ENCODE measurements around the gene CACFD1.
"Not testable (repeated sequence)": the region's sequence is repeated elsewhere in the genome, so short reads cannot be mapped to it uniquely, and the experiment has no call there.

The CACFD1 gene

DNA sequence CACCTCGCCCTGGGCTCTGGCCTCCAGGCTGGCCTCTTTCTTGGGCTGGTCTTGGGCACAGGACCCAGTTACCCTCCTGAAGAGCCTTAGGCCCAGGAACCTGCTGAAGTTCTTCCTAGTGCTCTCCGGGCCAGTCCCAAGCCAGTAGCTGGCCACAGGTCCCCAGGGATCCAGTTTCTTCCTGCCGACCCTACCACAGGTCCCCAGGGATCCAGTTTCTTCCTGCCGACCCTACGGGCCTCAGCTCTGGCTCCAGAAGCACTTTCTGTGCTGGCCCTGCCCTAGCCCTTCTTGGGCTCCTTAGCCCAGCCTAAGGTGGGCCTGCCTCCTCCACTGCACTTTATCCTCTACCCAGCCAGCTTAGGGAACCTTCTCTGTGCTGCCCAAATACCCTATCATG is 18.2 kb upstream of the CACFD1 start:
- DNase-seq, result no peak

DNA sequence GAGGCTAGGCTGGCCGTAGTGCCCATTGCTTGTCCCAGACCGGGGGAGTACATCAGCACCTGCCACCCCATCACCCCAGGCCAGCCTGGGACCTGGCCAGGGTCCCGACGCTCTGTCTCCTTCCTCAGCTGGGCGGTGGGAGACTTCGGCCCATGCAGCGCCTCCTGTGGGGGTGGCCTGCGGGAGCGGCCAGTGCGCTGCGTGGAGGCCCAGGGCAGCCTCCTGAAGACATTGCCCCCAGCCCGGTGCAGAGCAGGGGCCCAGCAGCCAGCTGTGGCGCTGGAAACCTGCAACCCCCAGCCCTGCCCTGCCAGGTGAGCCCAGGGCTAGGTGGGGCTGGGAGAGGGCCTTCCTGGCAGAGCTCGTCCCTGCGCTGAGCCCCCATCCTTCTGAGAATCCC is 16.5 kb upstream of the CACFD1 start:
- DNase-seq, result no peak

DNA sequence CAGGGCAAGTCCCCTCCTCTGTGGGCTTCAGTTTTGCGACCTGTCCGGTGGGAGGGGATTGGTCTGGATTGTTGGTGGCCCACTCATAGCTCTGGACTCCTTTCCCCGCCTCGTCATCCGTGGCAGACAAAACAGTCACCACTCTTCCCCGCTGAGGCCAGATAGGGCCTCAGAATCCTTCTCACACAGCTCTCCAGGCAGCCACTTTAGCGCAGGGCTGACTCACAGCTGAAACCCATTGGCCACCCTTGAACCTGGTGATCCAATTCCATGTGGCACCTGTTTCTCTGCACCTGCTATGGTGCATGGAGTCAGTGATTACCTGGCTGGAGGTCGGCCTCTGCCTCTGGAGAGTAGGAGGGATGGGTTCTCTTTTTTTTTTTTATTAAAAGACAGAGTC is 15.8 kb upstream of the CACFD1 start:
- no peak for DNase-seq

DNA sequence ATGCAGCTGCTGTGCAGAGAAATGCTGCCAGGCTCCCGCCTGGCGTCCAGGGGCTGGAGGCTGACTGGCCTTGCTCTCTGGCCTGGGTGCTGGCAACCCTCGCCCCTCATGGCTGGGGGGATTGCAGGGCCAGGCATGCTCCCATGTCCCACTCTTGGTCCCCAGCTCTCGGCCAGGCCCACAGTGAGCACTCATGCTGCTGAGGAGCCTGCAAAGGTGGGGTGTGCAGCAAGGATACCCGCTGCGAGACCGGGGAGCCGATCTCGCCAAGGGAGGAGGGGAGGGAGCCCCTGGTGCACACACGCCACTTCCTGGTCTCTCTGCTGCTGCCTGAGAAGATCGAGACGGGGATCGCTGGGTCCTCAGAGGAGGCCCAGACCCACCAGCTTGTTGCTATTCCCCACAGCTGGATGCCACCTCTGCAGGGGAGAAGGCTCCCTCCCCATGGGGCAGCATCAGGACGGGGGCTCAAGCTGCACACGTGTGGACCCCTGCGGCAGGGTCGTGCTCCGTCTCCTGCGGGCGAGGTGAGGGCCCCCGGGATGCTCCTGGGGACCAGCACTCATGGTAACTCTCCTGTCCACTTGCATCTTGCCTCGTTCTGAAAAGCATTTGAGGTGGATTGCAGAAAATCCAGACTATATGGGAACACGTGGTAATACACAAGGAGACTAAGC is 14.3 kb upstream of the CACFD1 start:
- DNase-seq, result no peak

DNA sequence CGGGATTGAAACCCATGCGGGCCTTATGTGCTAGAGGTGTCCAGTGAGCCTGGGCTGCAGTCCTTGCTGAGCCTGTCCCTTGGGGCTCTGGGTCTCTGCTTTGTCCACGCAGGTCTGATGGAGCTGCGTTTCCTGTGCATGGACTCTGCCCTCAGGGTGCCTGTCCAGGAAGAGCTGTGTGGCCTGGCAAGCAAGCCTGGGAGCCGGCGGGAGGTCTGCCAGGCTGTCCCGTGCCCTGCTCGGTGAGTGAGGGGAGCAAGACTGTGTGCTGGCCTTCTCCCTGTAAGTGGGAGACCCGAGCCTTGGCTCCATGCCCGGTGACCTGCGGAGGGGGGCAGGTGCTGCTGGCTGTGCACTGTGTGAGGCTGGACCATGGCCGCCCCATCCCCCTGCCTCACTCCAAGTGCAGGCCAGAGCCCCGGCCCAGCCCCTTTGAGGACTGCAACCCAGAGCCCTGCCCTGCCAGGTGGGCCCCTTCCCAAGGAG is 11.2 kb upstream of the CACFD1 start:
- DNase-seq, result no peak

DNA sequence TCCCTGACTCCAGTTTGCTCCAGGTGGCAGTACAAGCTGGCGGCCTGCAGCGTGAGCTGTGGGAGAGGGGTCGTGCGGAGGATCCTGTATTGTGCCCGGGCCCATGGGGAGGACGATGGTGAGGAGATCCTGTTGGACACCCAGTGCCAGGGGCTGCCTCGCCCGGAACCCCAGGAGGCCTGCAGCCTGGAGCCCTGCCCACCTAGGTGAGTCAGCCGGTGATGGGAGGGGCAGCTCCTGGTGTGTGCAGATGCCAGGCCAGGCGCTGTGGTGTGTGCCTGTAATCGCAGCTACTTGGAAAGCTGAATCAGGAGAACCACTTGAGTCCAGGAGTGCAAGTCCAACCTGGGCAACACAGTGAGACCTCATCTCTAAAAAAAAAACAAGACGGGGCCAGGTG is 10.0 kb upstream of the CACFD1 start:
- no peak for DNase-seq

DNA sequence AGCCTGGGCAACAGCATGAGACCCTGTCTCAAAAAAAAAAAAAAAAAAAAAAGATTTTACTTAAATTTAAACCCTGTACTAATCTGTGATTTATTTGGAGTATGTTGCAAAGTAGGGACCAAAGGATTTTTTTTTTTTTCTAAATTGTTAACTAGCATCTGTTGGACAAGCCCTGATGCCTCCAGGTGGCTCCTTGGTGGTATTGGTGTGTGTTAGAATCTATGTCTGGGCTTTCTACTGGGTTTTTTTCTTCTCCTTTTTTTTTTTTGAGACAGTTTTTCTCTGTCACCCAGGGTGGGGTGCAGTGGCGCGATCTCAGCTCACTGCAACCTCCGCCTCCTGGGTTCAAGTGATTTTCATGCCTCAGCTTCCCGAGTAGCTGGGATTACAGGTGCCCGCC is 7.9 kb upstream of the CACFD1 start:
- not testable (repeated sequence) for DNase-seq

DNA sequence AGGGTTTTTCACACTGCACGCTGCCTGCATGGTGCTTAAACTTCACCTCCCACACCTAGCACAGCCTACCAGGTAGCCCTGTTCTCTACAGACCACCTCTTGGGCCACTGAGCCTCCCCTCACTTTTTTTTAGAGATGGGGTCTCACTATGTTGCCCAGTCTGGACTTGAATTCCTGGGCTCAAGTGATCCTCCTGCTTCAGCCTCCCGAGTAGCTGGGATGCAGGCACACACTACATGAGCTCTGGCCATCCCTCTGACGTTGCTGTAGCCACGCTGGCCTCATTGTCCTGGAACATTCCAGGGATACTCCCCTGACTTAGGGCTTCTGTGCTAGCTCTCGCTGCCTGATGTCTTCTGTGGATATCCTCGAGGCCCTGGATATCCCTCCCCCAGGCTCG is 7.2 kb upstream of the CACFD1 start:
- no peak for DNase-seq

DNA sequence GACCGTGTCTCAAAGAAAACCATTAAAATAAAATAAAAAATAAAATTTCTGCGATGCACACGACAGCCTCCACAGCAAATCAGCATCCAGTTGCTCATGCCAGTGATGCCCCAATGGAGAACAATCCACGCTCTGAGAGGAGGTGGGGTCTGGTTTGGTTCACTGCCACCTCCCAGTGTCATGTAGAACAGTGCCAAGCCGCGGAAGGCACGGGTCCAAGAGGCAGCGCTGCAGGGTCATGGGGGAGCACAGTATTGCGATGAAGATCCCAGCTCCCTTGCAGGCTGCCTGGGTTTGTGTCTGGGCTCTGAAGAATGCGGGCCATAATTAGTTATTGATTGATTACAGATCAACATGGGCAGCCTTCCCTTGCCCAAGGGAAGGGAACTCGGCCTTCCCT is 6.1 kb upstream of the CACFD1 start:
- no peak for DNase-seq

DNA sequence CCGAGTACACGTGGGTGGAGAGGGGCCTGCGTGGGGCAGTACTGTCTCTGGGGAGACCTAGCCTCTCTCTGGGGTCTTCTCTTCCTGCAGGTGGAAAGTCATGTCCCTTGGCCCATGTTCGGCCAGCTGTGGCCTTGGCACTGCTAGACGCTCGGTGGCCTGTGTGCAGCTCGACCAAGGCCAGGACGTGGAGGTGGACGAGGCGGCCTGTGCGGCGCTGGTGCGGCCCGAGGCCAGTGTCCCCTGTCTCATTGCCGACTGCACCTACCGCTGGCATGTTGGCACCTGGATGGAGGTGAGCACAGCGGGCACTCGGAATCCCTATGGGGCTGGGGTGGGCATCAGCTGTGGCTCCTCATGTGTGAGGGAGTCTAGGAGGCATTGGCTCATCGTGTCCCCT is 5.5 kb upstream of the CACFD1 start:
- no peak for DNase-seq

DNA sequence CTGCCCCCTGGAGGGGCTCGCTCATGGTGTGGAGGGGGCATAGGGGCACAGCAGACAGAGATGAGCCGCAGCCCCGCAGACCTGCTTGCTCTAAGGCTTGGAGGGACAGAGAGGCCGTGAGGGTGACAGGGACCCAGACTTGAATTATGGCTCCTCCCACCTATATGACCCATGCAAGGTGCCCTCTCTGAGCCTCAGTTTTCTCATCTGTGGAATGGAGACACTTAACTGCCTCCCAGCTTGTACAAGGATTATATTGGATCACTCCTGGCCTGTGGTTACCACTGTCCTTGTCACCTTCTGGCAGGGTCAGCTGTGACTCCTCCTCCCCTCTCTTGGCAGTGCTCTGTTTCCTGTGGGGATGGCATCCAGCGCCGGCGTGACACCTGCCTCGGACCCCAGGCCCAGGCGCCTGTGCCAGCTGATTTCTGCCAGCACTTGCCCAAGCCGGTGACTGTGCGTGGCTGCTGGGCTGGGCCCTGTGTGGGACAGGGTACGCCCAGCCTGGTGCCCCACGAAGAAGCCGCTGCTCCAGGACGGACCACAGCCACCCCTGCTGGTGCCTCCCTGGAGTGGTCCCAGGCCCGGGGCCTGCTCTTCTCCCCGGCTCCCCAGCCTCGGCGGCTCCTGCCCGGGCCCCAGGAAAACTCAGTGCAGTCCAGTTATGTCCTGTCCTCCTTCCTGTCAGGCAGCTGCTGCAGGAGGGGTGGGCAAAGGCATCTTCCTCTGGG is 4.7 kb upstream of the CACFD1 start:
- no peak for DNase-seq

DNA sequence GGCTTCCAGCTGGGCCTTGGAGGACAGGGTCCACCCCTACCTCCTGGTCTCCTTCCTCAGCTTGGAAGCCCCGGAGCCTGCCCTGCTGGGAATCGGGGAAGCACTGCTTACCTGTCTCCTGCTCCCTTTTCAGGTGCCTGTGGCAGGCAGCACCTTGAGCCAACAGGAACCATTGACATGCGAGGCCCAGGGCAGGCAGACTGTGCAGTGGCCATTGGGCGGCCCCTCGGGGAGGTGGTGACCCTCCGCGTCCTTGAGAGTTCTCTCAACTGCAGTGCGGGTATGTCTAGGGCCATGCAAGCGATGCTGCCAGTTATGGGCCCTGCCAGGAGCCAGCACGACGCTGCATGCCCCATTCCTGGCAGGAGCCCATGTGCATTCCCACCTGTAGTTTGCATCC is 3.8 kb upstream of the CACFD1 start:
- no peak for DNase-seq

DNA sequence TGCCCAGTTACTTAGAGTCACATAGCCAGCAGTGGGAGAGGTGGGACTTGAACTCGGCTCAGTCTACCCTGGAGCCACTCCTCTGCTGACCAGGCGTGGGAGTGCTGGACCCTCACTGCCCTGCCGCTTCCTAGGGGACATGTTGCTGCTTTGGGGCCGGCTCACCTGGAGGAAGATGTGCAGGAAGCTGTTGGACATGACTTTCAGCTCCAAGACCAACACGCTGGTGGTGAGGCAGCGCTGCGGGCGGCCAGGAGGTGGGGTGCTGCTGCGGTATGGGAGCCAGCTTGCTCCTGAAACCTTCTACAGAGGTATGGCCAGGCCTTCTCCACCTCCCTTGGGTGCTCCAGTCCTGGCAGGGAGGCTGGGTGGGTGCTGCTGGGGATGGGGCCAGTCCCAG is 3.4 kb upstream of the CACFD1 start:
- DNase-seq, result no peak

DNA sequence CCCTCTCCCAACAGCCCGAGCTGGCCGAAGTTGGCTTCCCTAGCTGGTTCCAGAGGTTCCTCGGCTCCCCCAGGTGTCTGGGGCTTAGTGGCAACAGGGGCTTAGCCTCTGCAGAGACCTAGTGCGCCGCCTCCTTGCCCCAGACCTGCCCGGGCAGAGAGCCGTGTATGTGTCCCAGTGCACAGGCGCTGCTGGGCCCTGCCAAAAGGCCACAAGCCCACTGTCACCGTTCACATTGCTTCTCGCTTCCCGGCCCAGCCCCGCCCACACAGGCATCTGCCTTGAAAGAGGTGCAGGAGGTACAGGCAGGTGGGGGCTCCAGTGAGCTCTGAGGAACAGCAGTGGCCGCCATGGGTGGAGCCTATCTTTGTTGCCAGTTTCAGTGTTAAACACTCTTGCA is 2.5 kb upstream of the CACFD1 start:
- no peak for DNase-seq

DNA sequence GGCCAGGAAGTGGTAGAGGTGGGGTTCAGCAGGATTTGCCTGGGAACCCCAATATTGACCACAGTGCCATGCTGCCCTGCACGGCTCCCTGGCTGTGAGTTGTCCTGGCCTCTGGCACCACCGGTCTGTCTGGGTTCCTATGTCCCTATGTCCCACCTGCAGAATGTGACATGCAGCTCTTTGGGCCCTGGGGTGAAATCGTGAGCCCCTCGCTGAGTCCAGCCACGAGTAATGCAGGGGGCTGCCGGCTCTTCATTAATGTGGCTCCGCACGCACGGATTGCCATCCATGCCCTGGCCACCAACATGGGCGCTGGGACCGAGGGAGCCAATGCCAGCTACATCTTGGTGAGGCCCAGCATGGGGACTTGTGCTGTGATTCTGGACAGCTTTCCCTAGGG is 2.0 kb upstream of the CACFD1 start:
- DNase-seq, result no peak

DNA sequence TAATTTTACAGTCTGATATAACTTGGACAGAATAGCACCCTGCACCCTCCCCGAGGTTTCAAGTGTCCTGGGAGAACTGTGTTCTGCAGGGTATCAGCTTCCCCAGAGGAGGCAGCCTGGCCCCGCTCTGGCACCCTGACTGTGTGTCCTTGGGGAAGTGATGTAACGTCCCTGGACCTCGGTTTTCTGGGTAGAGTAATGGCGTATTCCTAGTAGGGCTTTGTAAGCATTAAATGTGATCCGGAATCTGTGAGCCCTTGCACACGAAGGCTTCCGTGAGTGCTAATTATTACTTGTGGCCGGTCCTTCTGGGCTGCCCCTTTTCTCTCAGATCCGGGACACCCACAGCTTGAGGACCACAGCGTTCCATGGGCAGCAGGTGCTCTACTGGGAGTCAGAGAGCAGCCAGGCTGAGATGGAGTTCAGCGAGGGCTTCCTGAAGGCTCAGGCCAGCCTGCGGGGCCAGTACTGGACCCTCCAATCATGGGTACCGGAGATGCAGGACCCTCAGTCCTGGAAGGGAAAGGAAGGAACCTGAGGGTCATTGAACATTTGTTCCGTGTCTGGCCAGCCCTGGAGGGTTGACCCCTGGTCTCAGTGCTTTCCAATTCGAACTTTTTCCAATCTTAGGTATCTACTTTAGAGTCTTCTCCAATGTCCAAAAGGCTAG is 1.0 kb upstream of the CACFD1 start:
- peak; percentile 62 to 71 for DNase-seq

DNA sequence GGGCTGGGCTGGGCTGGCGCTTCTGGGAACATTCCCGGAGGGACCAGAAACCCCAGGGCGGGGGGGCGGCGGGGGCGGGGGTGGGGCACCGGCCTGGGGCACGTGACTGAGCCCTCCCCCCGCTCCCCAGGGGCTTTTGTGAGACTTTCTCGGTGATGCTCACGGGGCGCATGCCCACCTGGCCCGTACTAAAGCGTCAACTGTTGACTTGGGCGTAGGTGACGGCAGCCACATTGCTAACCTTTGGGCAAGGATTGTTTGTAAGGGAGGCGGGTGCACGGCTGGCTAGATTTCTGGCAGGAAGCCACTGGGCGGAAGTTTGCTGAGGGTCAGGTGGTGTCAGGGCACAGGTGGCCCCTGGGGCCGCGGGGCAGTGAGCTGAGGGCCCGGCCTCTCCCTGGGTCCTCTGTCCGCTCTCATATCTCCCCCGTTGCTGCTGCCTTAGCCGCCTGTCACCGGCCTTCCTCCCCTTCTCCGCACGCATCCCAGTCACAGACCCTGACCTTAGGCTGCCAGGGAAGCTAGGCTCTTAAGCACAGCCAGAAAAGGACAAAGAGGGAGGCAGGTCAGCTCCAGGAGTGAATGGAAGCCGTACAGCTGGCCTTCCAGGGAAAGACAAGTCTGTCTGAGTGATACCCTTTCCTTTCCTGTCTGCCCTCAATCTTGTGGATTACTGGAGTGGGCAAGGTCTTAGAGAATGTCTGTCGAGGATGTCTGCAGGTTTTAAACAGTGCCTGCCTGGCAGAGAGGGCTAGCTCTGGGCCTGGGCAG is 812 bp downstream of the CACFD1 start:
- DNase-seq, result no peak

DNA sequence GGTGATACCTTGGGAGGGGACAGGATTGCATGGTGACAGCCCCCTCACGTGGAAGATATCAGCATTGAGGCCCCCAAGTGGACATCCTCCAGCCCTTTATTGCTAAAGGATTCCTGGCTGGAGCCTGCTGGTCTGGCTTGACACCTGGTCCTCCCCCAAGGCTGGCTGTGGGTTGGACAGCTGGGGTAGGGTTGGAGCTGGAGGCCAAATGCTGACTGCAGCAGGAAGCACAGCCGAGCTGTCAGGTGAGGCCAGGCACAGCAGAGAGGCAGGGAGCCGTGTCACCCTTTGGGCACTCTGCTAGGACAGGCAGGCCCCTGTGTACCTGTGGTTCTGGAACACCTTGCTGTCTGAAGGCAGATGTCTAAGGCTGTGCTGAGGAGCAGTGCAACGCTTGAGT is 2.2 kb downstream of the CACFD1 start:
- DNase-seq, result no peak

DNA sequence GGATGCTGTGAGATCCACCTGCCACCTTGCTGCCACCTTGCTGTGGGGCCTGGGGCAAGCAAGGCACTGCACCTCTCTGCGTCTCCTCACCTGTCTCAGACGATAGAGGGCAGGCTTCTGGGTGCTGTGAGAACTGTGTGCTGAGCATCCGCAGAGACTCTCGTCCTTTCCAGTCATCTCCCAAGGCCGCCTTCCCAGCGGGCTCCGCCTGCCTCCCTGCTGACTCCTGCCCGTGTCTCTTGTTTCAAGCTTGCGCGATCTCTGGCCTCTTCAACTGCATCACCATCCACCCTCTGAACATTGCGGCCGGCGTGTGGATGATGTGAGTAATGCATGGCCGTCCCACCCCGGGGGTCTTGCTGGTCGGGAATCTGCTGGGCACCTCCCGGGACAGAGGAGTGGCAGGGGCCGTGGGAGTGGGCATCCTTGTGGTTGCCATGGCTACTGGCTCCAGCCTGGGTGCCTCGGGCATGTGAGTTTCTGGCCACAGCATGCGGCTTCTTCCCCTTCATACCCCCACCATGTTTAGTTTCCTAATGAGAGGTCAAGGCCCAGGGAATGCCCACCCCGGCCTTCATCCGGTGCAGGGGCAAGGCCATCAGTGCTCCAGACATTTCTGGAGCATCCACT is 3.6 kb downstream of the CACFD1 start:
- DNase-seq, result no peak

DNA sequence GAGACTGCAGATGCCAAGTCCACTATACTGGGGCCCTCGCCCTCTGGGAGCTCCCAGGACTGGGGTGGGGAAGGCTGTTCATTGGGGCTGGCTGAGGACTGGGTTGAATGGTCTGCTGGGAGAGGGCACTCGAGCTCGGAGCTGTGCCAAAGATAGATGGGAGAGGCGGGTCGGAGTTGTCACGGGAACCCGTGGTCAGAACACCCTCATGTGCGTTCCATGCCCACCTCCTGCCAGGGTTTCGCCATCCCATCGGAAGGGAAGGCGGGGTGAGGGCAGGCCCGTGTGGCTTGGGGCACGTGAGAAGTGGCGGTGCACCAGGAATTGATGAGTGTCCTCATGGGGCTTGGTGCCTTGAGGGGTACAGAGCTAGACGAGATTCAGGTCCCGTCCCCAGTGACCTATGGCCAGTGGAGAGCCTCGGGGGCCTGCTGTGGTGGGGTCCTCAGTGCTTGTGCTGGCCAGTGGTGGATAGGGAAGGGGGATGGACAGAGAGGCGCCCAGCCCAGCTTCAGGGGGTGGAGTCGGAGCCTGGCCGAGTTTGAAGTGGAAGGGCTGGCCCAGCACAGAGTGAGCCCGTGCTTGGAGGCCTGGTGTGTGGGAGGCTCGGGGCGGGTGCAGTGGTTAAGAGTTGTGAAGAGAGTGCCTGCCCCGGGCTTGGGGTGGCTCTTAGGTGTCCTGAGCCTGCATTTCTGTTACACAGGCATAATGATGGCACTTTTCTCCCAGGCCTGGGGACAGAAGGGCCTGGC is 4.3 kb downstream of the CACFD1 start:
- DNase-seq, result peak in 1 of 2 donors; percentile 6

DNA sequence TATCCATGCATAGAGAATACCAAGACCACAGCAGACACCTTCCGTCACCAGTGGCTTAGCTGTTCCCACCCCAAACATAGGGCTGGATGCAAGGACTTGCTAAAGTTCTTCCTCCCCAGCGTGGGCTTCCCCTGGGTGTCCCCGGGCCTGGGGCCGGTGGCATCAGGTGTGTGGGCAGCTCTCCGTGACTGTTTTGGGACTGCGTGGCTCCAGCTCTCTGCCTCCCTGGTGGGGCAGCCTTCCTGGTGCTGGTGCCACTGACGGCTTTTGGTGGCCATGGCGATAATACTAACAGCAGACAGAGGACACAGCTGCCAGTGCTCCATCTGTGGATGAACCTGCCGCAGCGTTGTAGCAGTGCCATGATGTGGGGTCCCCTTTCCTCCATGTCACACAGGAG is 4.9 kb downstream of the CACFD1 start:
- no peak for DNase-seq

DNA sequence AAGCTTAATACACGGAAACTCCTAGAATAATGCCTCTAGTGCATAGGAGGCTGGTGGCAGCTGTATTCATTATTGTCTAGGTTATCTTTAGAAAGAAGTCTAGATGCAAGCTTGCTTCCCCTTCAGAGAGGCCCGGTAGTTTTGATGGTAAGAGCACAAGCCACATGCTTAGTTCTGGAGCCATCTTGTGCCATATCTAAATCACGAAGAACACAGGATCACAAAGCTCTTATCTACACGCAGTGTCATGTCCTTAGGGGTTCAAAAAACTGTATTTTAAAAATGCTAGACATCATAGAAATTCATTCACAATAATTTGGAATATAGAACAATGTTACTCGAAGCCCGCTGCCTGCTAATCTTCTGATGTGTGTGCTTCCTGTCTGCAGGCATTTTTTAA is 6.2 kb downstream of the CACFD1 start:
- DNase-seq, result peak in 1 of 2 donors; percentile 51
